NCI-H524 (cell line): ENCODE results near the gene DNTTIP2.
A peak's percentile ranks its signal among the peaks of the same experiment; 100 is the strongest.
"Not testable (repeated sequence)": the region's sequence is repeated elsewhere in the genome, so short reads cannot be mapped to it uniquely, and the experiment has no call there.

Experiments used
- DNase-seq, 2 experiments: peaks; one replicate each; lab custom pipeline; 2025; lab: John Stamatoyannopoulos, UW

Gene DNTTIP2

GRCh38 chr1:93842750-93843500 lies 36.1 kb downstream of the DNTTIP2 start:
- DNase-seq: no peak

DNA sequence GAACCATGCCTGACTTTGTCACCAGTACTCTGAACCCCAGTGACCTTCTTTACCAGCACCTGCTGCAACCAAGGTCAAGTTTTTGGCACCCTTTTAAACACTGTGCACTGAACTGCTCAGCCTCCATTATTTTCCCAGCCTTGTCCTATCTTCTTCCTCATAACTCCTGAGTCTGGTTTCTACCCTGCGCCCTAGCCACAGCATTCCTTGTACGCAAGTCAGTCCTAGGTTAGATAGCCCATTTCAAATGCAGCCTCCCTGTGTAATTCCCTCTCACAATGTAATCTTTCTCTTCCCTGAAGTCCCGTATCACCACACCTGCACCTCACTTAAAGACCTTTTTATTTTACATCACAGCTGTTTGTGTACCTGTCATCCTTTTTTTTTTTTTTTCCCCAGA lies 37.2 kb downstream of the DNTTIP2 start:
- DNase-seq: no peak

GRCh38 chr1:93840956-93841482 lies 38.0 kb downstream of the DNTTIP2 start:
- no peak for DNase-seq

GRCh38 chr1:93839753-93840152 lies 39.3 kb downstream of the DNTTIP2 start:
- no peak for DNase-seq

DNA sequence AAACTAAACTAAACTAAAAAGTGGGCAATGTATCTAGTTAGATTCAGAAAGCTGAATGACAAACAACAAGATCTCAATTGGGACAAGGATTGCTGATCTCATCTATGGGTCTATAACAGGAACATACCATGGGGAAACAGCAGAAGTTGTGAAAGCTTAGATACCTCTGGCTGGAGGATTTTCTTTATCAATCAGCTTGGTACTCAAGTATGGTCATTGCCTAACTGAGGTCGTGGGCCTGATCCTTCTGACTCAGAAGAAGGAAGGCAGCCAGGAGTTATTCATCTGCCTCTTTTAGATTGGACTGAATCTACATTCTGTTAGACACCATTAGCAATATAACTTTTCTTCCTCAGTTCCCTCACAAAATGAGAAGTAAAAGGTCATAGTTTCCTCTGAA lies 39.7 kb downstream of the DNTTIP2 start:
- no peak for DNase-seq

- no peak for DNase-seq
Observed at GRCh38 chr1:93837961-93838360, 41.0 kb downstream of the DNTTIP2 start.

- DNase-seq: not testable (repeated sequence)
Observed at GRCh38 chr1:93833293-93833692, 45.7 kb downstream of the DNTTIP2 start.

DNA sequence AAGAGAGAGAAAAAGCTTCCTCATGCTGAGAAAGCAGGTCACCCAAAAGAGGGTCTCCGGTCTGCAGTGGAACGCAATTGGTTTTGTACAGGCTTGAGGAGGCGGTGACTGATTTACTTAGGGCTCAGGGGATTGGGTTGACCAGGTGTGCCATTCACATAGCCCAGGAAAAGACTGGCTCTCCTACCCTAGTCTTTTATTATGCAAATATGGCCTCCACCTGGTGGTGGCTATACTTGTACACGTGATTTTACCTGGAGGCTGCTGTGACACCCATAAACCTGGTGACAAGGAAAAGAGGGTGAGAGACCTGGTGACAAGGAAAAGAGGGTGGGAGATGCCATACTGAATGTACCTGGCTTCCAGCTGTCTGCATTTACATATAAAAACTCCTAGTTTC lies 49.9 kb downstream of the DNTTIP2 start:
- DNase-seq: no peak

DNA sequence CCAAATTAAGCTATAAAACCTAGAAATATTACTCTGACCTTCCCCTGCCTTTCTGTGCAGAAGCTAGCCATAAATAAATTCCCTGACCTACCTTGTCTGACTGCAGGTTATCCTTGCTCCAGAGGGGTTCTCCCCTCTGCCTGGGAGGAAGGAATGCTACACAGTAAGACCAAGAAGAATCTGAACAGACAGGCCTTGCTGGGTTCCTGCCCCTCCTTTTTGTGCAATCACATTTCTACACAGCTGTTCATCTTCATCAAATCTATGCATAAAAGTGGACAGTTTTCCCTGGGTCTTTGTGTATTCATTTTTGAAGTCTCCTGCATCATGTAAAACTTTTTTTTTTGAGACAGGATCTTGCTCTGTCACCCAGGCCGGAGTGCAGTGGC lies 50.6 kb downstream of the DNTTIP2 start:
- DNase-seq: no peak

GRCh38 chr1:93827633-93828366 lies 51.2 kb downstream of the DNTTIP2 start:
- DNase-seq: no peak

- peak; percentile 94 to 97 for DNase-seq
Observed at GRCh38 chr1:93827128-93827527, 51.9 kb downstream of the DNTTIP2 start.

- no peak for DNase-seq
Observed at GRCh38 chr1:93824834-93825233, 54.2 kb downstream of the DNTTIP2 start.

DNA sequence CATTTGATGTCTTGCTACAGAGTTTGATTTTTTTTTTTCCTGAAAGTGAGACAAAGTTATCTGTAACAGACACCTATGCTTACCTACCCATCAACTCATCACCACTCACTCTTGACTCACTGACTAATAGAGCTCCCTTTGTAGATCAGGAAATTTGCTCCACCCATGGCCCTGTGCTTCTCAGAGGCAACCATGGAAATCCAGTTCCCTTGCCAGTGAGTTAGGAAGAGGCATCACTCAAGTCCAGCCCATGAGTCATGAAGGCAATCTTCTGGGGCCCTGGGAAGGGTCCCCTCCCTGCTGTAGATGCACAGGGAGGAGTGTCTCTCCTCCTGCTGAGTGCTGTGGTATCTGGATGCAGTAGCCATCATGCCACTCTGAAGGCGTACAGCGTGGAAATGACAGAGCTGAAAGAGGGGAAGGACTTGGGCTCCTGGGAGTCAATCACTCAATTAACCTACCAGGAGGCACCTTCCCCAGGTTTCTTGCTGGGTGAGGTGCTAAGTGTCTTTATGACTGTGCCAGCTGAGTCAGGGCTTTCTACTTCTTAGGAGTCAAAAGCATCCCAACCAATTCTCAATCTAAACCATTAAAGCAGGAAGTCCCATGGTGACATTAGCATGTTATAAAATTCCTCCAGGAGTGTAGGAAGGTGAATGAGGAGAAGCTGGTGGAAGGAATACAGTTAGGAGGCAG lies 56.1 kb downstream of the DNTTIP2 start:
- DNase-seq: no peak

DNA sequence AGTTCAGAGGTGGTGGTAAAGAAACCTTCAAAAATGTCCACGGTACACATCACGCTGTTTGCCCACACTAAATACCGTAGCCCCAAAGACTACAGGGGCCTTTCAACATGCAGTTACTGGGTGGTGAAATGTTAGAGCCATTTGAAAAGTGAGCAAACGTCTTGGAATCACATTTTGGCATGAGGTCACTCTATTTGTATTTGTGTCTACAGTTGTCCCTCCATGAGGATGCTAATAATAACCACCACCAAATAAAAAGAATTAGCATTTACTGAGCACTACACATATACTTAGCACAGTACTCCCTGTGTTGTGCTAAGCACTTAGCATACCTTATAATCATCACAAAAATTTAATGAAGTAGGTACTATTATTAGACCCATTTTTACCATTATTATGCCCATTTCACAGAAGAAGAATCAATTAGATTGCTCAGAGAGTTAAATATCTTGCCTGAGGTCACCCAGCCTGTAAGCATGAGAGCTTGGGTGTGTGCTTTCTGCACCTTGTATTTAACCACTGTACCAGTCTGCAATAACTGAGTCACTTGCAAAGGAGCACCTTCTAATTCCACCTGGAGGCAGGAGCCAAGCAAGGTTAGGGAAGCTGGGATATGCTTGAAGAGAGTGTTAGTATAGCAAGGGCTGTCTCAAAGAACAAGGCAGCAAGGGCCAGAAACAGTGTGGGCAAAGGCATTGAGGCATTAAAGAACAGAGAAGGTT lies 57.4 kb downstream of the DNTTIP2 start:
- DNase-seq: no peak

DNA sequence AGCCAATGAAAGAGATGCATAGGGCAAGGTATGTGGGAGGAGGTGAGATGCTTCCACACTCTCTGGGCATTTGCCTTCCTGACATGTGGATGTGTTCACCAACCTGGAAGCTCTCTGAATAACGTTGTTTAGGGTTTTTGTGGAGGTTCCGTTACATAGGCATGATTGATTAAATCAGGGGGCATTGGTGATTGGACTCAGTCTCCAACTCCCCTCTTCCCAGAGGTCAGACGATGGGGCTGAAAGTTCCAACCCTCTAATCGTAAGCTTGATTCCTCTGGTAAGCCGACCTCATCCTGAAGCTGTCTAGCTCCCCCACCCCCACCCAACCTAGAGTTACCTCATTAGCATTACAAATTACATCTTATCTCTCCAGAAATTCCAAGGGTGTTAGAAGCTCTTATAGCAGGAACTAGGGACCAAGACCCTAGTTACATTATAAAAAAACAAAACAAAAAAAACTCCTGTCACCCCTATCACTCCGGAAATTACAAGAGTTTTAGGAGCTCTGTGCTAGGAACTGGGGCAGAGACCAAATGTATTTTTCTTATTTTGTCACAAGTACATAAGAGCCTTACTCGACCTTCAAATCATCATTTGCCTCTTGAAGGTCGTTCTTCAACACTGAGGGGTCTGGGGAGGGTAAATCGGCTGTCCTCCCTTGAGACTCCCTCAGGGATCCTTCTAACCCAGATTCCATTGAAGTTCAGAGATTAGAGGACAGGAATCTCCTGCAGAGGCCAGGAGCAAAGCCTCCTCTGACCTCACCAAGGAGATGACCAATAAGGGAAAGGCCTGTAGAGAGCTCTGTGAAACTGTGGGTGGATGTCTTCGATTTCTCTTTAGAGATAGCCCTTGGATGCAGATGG lies 58.2 kb downstream of the DNTTIP2 start:
- DNase-seq: no peak

DNA sequence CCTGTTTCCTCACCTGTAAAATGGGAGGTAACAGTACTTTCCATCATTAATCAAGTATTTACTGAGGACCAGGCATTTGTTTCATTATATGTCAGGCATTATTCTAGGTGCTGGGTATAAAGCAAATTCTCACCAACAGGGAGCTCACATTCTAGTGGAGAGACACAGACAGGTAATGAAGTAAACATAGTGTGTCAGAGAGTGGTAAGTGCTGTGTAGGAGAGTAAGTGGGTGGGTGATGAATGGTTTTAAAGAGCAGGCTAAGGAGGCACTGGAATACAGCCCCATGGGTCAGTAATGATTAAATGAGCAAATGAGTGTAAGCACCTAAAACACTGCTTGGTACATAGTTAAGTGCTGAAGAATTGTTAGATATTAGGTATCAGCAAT lies 60.4 kb downstream of the DNTTIP2 start:
- DNase-seq: no peak

GRCh38 chr1:93817819-93818569 lies 61.0 kb downstream of the DNTTIP2 start:
- no peak for DNase-seq

DNA sequence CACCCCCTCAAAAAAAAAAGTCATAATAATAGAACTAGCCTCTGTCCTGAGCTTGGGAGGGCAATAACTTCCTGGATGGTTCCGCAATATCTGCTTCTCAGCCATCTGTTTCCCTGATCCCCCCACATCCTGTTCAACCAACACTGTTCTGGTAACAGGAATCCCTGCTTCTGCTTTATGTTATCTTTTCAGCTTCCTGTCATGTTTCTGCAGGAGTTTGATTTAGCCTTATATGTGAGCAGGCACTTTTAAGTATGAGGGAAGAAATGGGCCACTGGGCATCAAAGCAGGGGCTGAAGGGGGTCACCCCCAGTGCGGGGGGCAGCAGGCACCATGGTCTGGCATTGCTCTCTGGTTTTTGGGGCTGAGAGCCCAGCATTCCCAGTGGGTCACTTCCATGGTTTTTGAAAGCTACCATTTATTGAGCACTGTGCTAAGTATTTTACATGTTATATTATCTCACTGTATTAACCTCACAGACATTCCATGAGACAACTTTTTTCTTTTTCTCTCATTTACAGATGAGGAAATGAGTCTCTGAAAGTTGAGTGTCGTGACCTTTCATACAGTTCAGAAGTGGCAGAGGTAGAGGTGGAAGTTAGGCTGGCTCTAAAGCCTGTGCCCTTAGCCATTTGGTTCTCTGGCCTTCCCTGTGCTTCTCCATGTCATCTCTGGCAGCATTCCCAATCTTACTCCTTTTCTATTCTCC lies 61.9 kb downstream of the DNTTIP2 start:
- peak in 1 of 2 experiments; percentile 18 for DNase-seq
